ENCODE measurements around the gene FOSL1. TPM values are rescaled to one million over a fixed set of nuclear protein-coding genes. Genes with fewer than 3 reads are reported as not detected.

Gene FOSL1
- total RNA-seq, 1 experiment from 2014 or later: 20.5 TPM

DNA sequence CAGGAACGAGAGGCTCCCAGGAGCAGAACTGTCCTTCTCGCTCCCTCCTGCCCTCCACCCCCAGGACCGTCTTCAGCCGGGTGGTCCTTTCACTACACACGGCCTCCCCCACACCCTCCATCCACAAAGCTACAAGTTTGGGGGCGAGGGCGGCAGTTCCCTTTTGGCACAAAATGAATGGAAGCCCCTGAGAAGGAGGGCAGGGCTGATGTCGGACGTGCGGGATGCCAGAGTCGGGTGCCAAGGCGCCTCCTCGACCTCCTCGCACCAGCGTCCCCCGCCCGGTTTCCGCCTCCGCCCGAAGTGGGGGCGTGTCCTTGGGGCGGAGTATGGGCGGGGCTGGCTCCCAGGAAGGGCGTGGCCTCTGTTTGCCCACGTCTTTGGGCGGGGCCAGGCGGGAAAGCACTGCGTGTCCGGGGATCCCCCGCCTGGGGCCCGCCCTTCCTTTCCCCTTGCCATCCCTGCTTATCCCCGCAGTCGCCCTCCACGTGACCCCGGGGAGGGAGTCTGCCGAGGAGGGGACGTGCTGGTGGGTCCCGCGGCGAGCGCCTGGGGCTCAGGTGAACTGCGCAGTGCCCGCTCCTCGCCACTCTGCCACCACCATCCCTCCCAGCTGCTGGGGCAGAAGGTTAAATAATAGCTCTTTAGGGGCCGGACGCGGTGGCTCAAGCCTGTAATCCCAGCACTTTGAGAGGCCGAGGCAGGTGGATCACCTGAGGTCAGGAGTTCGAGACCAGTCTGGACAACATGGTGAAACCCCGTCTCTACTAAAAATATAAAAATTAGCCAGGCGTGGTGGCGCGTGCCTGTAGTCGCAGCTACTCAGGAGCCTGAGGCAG lies 26.7 kb downstream of the FOSL1 start (continued):
- TF ChIP-seq NR1H2 (CRISPR knock-in tag; IDR thresholded peaks at IDR 0.05) (no peak), ZNF232 (CRISPR knock-in tag; IDR thresholded peaks at IDR 0.05) (no peak), FOXP1 (CRISPR knock-in tag; IDR thresholded peaks at IDR 0.05; ENCODE audit: borderline replicate concordance) (peak; percentile 63; the same call in 1 of the 2 replicates), CBFB (CRISPR knock-in tag; IDR thresholded peaks at IDR 0.05; ENCODE audit: low read depth) (no peak), PRRX2 (CRISPR knock-in tag; IDR thresholded peaks at IDR 0.05) (no peak), ZNF219 (CRISPR knock-in tag; IDR thresholded peaks at IDR 0.05; ENCODE audit: borderline replicate concordance) (no peak), HMGA2 (CRISPR knock-in tag; IDR thresholded peaks at IDR 0.05) (no peak), JAZF1 (CRISPR knock-in tag; IDR thresholded peaks at IDR 0.05) (no peak), E2F4 (CRISPR knock-in tag; IDR thresholded peaks at IDR 0.05; ENCODE audit: borderline replicate concordance, low read depth) (no peak), ZNF263 (CRISPR knock-in tag; IDR thresholded peaks at IDR 0.05; ENCODE audit: low read depth) (no peak), TEAD4 (CRISPR knock-in tag; IDR thresholded peaks at IDR 0.05) (no peak), CREB1 (CRISPR knock-in tag; IDR thresholded peaks at IDR 0.05) (no peak), TP53 (CRISPR knock-in tag; IDR thresholded peaks at IDR 0.05) (no peak), SP1 (CRISPR knock-in tag; conservative IDR thresholded peaks at IDR 0.05) (peak; percentile 100), ELF4 (CRISPR knock-in tag; IDR thresholded peaks at IDR 0.05; ENCODE audit: low read depth) (no peak), CDX4 (CRISPR knock-in tag; IDR thresholded peaks at IDR 0.05; ENCODE audit: borderline replicate concordance) (no peak), NFATC4 (CRISPR knock-in tag; IDR thresholded peaks at IDR 0.05) (no peak), MAX (CRISPR knock-in tag; IDR thresholded peaks at IDR 0.05) (peak; percentile 70), ZNF512 (CRISPR knock-in tag; IDR thresholded peaks at IDR 0.05; ENCODE audit: borderline replicate concordance) (no peak), GABPB1 (CRISPR knock-in tag; IDR thresholded peaks at IDR 0.05) (peak; percentile 48; the same call in 1 of the 2 replicates)
- TF ChIP-seq, protein P1, sequence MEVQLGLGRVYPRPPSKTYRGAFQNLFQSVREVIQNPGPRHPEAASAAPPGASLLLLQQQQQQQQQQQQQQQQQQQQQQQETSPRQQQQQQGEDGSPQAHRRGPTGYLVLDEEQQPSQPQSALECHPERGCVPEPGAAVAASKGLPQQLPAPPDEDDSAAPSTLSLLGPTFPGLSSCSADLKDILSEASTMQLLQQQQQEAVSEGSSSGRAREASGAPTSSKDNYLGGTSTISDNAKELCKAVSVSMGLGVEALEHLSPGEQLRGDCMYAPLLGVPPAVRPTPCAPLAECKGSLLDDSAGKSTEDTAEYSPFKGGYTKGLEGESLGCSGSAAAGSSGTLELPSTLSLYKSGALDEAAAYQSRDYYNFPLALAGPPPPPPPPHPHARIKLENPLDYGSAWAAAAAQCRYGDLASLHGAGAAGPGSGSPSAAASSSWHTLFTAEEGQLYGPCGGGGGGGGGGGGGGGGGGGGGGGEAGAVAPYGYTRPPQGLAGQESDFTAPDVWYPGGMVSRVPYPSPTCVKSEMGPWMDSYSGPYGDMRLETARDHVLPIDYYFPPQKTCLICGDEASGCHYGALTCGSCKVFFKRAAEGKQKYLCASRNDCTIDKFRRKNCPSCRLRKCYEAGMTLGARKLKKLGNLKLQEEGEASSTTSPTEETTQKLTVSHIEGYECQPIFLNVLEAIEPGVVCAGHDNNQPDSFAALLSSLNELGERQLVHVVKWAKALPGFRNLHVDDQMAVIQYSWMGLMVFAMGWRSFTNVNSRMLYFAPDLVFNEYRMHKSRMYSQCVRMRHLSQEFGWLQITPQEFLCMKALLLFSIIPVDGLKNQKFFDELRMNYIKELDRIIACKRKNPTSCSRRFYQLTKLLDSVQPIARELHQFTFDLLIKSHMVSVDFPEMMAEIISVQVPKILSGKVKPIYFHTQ (CRISPR knock-in tag; IDR thresholded peaks at IDR 0.05): no peak
- TF ChIP-seq, protein P2, sequence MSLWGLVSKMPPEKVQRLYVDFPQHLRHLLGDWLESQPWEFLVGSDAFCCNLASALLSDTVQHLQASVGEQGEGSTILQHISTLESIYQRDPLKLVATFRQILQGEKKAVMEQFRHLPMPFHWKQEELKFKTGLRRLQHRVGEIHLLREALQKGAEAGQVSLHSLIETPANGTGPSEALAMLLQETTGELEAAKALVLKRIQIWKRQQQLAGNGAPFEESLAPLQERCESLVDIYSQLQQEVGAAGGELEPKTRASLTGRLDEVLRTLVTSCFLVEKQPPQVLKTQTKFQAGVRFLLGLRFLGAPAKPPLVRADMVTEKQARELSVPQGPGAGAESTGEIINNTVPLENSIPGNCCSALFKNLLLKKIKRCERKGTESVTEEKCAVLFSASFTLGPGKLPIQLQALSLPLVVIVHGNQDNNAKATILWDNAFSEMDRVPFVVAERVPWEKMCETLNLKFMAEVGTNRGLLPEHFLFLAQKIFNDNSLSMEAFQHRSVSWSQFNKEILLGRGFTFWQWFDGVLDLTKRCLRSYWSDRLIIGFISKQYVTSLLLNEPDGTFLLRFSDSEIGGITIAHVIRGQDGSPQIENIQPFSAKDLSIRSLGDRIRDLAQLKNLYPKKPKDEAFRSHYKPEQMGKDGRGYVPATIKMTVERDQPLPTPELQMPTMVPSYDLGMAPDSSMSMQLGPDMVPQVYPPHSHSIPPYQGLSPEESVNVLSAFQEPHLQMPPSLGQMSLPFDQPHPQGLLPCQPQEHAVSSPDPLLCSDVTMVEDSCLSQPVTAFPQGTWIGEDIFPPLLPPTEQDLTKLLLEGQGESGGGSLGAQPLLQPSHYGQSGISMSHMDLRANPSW (CRISPR knock-in tag; conservative IDR thresholded peaks at IDR 0.05; ENCODE audit: low read depth): no peak
- TF ChIP-seq, protein P3, sequence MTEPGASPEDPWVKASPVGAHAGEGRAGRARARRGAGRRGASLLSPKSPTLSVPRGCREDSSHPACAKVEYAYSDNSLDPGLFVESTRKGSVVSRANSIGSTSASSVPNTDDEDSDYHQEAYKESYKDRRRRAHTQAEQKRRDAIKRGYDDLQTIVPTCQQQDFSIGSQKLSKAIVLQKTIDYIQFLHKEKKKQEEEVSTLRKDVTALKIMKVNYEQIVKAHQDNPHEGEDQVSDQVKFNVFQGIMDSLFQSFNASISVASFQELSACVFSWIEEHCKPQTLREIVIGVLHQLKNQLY (CRISPR knock-in tag; IDR thresholded peaks at IDR 0.05): no peak
- TF ChIP-seq, protein P4, sequence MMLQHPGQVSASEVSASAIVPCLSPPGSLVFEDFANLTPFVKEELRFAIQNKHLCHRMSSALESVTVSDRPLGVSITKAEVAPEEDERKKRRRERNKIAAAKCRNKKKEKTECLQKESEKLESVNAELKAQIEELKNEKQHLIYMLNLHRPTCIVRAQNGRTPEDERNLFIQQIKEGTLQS (CRISPR knock-in tag; conservative IDR thresholded peaks at IDR 0.05): no peak
- TF ChIP-seq, protein P5, sequence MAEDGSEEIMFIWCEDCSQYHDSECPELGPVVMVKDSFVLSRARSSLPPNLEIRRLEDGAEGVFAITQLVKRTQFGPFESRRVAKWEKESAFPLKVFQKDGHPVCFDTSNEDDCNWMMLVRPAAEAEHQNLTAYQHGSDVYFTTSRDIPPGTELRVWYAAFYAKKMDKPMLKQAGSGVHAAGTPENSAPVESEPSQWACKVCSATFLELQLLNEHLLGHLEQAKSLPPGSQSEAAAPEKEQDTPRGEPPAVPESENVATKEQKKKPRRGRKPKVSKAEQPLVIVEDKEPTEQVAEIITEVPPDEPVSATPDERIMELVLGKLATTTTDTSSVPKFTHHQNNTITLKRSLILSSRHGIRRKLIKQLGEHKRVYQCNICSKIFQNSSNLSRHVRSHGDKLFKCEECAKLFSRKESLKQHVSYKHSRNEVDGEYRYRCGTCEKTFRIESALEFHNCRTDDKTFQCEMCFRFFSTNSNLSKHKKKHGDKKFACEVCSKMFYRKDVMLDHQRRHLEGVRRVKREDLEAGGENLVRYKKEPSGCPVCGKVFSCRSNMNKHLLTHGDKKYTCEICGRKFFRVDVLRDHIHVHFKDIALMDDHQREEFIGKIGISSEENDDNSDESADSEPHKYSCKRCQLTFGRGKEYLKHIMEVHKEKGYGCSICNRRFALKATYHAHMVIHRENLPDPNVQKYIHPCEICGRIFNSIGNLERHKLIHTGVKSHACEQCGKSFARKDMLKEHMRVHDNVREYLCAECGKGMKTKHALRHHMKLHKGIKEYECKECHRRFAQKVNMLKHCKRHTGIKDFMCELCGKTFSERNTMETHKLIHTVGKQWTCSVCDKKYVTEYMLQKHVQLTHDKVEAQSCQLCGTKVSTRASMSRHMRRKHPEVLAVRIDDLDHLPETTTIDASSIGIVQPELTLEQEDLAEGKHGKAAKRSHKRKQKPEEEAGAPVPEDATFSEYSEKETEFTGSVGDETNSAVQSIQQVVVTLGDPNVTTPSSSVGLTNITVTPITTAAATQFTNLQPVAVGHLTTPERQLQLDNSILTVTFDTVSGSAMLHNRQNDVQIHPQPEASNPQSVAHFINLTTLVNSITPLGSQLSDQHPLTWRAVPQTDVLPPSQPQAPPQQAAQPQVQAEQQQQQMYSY (CRISPR knock-in tag; IDR thresholded peaks at IDR 0.05): no peak
